GM18498 (cell line): Measurements from ENCODE around the gene MED29.
"Not testable (repeated sequence)": the region's sequence is repeated elsewhere in the genome, so short reads cannot be mapped to it uniquely, and the experiment has no call there.

Experiments used
- ATAC-seq: cut with Tn5 transposase; IDR thresholded peaks from one replicate; pipeline ENCODE4 v1.9.1; 2021; ENCODE audit warnings: mild to moderate bottlenecking, moderate library complexity; ENCODE audit not compliant: unreplicated experiment

The MED29 gene

DNA sequence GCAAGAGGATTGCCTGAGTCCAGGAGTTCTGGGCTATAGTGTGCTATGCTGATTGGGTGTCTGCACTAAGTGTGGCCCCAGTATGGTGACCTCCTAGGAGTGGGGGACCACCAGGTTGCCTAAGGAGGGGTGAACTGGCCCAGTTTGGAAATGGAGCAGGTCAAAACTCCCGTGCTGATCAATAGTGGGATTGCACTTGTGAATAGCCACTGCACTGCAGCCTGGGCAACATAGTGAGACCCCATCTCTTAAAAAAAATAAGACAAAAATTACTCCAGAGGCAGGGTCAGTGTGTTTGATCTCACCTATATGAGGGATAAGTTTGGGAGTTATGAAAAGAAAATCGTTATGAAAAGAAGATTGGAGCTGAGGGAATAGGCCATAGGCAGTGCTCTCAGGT lies 22.0 kb upstream of the MED29 start:
- ATAC-seq, result no peak

DNA sequence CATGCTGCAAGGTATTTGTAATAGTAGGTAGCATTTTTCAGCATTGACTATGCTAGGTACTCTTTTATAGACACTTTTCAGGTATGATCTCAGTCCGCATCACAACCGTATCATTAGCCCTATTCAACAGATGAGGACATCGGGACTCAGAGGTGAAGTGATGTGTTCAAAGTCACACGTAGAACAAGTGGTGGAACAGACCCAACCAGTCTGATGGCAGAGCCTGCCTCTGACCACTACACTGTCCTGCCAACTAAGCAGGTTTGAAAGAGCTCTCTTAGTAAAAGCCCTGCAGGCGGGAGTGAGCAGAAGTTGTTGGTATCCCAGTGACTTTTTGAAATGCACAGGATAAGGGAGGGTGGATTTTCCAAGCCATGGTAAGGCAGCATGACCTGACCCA lies 20.4 kb upstream of the MED29 start:
- no peak for ATAC-seq

DNA sequence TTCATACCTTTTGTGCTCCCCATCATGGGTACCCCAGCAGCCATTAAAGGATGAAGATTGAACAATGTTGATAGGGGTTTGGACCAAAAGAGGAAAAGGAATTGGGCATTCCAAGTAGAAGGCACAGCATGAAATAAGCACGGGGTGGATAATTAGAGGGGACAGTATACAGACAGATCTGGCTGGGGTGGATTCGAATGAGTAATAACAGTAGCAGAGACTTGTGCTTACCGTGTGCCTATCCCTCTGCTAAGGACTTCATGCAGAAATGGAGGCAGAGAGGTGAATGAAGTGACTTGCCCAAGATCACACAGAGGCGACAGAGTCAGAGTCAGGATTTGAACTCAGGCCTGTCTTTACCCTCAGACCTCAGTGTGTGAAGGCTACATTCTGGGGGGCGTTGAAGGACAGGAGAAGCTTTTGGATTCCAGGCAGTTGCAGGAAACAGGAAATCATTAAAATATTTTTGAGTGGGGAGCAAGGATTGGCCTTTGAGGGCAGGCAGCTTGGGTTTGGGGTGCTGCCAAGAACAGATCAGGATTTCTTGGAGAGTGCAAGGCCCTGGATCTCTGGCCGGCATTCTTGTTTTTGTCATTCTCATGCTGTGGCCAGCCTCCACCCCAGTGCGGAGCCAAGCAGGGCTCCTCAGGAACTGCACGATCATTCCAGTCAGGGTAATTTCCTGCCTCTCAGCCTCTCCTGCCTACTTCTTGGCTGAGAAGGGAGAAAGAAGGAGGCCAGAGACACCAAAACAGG lies 19.0 kb upstream of the MED29 start:
- ATAC-seq, result no peak

DNA sequence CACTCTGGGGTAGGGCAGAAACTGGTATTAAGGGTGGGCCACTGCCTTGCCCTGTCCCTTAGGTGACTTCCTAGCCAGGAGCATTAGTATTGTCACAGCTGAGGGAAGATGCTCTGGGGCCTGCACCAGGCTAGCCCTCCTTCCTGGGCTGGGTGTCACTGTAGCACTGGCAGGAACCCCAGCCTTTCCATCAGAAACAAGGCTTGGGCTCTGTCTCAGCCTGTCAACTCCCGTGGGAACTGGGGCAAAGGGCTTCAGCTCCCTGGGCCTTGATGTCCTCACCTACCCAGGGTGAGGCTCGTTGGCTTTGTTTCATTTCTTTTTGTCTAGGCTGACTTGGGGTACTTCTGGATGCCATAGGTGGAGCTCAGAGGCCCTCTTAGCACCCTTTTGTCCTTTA lies 18.2 kb upstream of the MED29 start:
- no peak for ATAC-seq

DNA sequence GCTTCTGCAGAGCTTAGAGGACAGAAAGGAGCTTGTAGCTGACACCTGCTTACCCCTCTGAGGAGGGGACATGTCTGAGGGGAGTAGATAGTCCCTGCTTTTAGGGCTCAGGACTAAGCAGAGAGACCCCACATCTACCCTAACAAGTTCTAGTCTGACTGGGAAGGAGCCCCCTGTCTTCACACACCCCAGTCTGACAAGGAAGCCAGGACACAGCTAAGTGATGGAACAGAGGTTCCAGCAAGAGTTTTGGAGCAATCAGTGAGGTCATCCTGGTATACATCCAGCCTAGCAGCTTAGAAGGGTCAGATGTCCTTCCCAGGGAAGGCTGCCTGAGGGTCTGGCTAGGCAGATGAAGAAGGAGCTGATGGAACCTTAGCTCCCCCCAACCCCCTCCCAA lies 15.2 kb upstream of the MED29 start:
- ATAC-seq, result no peak

DNA sequence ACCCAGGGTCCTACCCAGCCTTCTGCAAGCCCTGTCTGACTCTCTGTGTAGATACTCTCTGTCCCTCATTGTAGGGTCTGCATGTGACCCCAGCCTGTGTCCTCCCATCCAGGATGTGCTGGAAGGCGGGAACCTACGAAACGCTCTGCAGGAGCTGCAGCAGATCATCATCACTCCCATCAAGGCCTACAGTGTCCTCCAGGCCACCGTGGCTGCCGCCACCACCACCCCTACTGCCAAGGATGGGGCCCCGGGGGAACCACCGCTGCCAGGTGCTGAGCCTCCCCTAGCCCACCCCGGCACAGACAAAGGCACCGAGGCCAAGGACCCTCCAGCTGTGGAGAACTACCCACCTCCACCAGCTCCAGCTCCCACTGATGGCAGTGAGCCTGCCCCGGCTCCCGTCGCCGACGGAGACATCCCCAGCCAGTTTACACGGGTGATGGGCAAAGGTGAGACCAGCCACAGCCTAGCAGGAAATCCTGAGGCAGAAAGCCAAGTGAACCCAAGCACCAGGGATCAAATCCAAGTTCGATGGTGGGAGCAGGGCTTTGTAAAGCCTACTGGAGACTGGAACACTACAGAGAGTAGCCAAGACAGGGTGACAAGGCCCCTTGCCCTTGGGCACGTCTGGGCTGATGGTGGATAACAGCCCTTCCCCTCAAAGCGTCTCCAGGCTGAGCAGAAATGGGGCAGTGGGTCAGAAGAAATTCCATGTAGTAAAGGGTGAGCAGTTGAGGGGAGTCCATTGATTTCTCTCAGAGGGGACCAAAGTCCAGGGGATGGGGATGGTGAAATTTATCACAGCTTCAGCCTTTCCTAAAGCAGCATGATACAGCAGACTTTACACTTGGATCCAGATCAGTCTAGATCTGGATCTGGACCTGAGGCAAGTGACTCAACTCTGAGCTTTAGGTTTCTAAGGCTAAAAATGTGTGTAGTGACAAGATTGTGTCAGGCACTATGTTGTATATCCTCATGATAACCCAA lies 13.5 kb upstream of the MED29 start:
- ATAC-seq, result no peak

DNA sequence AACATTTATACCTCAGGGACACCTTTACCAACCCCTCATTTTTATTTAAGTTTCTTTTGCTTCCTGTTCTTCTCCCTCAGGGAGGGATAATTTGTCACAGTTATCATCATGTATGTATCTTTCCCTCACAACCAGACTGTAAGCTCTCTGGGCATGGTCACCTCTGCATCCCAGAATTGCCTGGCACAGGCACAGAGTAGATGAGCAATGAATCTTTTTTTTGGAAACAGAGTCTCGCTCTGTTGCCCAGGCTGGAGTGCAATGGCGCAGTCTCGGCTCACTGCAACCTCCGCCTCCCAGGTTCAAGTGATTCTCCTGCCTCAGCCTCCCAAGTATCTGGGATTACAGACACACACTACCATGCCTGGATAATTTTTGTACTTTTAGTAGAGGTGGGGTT lies 11.8 kb upstream of the MED29 start:
- ATAC-seq, result not testable (repeated sequence)

DNA sequence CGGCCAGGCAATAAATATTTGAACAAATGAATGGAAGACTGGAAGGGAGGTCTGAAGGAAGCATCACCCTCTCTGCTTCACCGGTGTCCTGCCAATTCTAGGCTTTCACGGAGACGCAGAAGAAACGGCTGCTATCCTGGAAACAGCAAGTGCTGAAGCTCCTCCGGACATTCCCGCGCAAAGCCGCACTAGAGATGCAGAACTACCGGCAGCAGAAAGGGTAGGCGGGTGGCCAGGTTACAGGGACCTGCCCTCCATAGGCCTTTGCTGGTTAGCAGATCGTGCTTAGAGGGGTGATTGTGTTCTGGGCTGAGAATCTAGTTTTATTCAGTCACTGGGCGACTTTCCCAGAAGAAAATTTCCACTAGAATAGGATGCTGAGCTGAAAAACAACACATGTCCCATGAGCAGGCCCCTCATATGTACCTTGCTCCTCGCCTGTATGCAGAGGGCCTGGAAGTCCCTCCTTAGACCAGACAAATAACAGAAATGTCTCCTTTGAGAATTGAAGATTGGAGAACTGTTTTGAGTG lies 11.2 kb upstream of the MED29 start:
- ATAC-seq, result no peak

DNA sequence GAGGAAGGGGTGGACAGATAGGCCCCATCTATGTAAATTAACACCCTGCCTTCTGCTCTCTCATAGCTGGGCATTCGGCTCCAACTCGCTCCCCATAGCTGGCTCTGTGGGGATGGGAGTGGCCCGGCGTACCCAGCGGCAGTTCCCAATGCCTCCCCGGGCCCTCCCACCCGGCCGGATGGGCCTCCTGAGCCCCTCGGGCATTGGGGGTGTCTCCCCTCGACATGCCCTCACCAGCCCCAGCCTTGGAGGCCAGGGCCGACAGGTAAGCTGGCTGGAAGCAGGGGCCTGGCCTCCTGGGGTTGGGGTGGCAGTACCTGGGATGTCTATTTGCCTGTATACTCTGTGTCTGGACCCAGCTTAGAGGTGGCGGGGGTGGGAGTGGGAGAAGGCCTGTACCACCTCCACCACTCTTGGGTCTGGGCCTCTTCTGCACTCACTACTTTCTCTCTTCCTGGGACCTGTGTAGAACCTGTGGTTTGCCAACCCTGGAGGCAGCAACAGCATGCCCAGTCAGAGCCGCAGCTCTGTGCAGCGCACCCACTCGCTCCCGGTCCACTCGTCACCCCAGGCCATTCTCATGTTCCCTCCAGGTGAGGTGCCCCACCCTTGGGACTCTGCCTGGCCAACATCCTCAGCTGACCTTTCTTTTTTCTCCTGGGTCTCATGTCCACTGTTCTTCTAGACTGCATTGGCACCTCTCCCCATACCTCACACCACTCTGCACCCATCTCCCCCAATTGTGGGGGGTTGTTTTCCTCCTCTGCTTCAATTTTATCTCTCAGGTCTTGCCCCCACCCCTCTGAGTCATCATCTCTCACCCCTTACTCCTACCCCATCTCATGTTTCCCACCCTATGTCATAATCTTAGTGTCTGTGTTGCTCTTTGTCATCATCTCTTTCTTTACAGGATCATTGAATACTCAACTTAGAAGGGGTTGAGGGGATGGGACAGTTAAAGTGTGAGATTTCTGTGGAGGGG lies 10.4 kb upstream of the MED29 start:
- ATAC-seq, result no peak

DNA sequence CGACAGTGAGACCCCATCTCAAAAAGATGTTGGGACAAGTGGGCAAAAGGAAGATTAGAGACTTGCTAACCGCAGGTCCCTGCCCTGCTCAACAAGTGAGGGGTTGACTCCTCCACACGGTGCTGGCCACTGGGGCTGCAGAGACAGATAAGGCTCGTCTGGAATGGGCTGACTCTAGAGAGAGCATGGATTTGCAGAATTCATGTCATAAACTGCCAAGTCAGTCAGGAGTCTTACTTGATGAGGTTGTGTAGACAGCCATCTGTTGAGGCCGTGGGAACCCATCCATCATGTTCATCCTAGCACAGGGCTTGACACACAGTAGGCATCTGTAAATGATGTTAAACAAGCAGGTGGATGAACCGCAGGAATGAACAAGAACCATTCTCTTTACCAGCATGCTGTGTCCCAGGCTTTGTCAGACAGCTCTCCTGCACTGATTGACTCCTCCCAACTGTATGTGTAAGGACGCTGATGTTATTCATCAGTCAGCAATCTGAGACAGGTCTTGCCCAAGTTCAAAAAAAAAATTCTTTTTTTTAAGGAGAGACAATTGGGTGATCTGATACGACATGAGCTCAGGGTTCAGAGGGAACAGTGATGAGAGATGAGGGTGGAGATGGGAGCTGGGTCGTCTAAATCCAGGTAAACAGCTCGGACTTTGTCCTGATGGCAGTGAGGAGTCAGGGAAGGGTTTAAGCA lies 9.1 kb upstream of the MED29 start:
- no peak for ATAC-seq

DNA sequence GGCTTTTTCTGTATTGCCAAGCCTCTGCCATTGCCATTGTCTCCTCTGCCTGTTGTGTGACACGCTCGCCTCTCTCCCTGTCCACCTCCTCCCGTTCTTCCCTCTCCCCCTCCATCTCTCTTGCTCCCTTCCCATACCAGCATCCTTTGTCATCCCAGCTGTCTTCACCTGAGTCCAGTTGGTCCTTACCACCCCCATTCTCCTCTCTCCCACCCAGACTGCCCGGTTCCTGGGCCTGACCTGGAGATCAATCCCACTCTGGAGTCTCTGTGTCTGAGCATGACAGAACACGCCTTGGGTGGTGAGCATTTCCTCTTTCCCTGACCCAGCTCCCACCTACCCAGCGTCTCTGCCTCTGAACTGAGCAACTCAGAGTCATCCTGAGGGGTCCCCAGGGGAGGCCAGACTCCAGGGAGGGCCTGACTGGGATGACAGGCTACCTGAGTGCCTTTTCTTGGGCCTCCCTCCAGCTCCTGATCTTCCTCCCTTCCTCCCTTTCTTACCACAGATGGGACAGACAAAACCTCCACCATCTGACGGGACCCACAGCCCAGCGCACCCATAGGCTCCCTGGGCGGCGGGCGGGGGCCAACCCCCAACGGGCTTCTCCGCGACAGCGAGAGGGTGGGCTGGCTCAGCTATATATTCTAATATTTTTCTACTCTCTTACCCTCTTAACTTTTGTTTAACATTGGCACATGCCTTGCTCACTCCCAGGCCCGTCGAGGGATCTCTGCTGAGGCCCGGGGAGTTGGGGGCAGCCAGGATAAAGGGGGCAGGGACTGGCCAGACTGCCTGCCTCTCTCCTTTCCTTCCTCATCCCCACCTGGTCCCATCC lies 8.0 kb upstream of the MED29 start:
- no peak for ATAC-seq

DNA sequence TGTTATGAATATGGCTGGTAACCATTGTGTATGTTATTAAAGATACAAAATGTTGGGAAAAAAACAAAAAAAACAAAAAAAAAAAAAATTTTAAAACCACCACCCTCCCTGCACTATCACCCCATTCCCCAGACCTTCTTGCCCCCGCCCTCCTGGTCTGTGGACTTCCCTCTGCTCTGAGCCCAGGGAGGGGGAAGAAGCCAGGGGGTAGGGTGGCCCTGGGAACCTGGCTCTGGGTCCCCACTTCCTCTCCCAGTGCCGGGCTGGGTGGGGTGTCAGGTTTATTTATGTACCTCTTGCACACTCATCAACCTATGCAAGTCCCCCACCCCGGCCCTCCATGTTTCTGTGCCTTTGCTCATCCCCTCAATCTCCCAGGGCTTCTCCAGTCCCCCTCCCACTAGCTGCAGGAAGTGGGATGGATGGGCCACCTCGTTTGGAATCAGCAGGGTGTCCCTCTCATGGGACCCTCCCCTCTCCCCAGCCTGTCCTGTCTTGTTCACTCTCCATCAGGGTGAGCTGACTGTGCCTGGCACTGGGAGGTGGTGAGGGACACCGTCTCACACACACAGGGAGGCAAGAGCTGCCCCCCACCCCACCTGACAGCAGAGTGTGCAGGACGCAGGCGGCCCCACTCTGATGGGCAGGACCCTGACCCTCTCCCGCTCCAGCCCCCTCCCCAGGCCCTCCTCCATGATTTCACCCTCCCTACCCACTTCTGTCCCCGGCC lies 6.2 kb upstream of the MED29 start:
- ATAC-seq, result no peak

DNA sequence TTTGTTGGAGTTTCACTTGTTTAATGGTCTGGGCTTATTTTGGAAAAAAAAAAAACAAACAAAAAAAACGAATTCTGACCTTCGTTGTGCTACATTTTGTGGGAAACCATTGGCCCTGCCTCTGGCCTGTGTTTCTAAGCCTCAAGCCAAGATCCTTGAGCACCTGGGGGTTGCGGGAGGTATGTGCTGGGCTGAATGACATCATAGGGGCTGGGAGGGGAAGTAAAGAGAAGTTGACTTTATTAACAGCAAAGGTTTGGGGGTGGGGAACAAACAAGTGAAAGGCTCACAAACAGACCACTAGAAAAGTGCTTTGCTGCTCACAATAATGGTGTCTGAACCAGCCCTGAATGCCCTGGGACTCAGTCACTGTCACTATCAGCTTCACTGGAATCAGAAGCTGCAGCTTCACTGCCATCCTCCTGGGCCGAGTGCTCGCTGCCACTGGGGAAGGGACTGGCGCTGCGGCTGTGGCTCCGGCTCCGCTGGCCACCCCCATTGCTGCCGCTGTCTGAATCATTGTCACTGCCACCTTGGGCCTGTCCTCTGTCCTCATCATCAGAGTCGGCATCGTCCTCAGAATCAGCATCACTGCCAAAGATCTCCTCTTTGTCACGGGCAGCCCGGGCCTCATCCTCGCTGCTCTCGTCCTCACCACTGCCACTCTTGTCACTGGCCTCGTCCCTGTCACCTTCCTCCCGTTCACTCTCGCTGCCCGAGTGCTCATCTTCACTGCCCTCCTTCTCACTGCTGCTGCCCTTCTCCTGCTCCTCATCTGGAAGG lies 5.4 kb upstream of the MED29 start:
- no peak for ATAC-seq

DNA sequence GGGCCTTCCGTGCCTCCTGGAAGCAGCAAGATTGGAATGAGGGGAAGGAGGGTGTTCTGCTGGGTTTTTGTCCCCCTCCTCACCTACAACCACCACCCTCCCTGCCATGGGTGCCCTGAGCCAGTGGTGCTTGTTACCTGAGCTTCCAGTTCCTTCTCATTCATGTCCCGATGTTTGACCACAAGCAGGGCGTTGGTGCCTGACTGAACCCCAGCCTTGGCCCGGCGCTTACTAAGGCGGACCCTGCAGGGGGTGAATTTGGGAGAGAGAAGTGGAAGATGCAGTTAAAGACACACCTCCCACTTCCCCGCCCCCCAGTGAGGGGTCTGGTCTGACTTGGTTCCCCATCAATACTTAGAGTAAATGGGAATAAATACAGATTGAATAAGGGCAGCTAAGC lies 4.6 kb upstream of the MED29 start:
- no peak for ATAC-seq

DNA sequence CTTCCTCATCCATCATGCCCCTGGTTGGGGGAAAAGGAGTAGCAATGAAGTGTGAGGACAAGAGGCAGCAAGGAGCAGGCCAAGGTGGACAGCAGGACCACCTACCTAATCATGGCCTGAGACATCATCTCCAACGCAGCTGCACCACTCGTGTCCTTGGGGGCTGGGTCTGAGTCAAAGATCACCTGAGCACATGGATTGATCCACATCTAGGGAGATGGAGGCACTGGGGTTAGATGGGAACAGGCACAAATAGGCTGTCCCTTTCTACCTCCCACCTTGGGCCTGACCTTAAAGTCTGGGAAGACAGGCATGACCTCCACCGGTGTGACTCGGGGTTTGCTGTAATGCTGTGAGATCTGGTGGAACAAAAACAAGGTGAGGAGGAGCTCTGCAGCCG lies 2.5 kb upstream of the MED29 start:
- ATAC-seq, result no peak

DNA sequence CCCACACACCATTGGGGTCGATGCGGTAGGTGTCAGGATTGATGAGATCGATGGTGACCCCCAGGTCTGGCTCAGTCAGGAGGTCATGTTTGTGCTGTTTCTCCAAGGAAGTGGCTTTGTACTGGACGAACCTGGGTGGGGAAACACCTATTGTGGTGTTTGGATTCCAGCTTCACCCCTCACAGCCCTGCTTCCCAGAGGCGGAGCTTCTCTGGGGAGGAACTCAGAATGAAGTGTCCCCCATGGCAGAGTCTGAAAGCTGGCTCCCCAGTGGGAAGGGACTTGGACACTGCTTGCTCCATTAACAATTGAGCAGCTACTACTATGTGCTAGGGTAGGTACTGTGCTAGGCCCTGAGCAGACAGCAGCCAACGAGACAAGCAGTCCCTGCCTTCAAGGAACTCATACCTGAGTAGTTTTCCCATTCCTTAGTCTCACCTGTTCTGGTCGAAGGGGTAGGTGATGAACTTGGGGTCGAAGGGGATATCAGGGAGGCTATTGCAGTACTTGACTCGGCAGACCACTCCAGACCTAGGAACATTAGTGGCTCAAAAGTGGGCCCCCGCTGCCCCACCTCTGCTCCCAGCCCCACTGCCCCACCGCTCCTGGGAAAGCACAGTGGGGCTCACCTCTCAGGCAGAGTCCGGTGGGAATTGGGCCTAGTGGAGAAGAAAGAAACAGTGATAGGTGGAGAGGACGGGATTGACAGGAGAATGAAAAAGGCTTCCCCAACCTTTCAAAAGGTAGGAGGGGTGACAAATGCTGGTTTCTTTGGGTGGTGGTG lies 1.4 kb upstream of the MED29 start:
- ATAC-seq, result no peak

DNA sequence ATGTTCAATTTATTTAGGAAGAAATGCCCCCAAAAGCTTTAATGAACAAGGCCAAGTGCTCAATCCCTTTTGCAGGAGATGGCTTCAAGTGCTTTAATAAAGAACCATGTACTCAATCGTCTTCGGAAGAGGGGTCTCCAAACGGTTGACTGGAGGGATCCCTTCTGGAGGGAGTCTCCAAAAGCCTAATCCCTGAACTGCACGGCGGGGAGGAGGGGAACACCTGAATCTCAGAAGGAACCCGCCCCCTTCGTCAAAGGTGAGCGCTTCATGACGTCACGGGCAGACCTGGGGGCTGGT lies 777 bp upstream of the MED29 start:
- no peak for ATAC-seq
